ENCODE data around the gene RBM15. TPM values are rescaled to one million over a fixed set of nuclear protein-coding genes. Genes with fewer than 3 reads are reported as not detected.

RBM15 gene
- total RNA-seq, 2 donors from 2014 or later: 60.2 to 97.9 TPM

DNA sequence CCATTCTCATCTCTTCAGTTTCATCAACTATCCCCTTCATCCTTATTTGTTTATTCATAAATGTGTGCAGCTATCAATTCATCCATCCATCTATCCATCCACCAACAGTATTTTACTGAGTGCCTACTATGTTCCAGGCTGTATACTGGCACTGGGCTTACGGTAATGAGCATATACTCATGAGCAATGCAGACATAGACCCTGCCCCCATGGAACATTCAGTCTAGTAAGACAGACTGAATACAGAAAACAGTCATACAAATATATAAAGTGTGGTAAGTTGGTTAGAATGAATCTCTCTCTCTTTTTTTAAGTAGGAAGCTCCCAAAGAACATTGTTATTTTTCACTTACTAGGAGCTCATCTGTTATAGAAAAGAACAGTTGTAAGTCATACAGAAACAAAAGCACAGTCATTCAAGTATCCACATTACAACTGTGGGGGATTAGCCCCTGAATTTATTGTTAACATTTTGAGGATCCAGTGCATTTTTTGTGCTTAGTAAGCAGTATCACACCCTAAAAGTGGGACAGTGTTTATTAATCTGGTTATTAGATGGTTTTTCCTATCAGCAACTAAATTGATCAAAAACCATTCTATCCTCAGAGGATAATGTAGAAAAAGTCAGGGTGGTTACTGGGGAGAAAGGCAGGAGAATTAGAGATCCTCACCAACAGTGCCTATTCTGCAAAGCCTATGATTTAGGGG, 48.0 kb downstream of the RBM15 start:
- no peak for DNase-seq (ENCODE audit: low spot score)
- Mint-ChIP-seq H3K27ac (peak overlapping the region in 1 of 2 donors; percentile 3), H3K9me3 (no peaks in the 10 kb centered on the region), H3K4me1 (ENCODE audit: low read depth in 2 of 2) (peaks cover 14 to 19% of the 10 kb centered on the region in 2 donors), H3K36me3 (peaks cover 7% of the 10 kb centered on the region), H3K4me3 (peak overlapping the region; percentile 4), H3K27me3 (no peaks in the 10 kb centered on the region)
- peak in 1 of 2 donors; percentile 78 for ATAC-seq

DNA sequence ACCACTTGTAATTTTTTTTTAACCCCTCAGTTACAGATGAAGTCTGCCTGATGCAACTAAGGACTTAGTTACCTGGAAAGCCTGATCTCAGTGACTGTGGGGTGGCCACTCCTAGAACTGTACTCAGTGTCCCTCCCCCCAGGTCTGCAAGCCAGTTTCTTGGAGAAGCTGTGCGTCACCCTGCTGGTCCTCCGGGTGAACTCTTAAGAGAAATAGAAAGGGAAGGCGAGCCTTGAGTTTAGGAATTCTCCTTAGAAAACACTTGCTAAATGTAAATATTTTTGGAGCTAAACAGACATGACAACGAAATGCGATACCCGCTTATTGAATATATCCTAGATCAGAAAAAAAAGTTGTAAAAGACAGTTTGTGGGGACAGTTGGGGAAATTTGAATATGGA, 50.9 kb downstream of the RBM15 start:
- no peak for ATAC-seq
- Mint-ChIP-seq H3K9me3 (no peaks in the 10 kb centered on the region), H3K36me3 (peaks cover 7% of the 10 kb centered on the region), H3K27ac (no peak overlapping the region), H3K4me3 (no peak overlapping the region), H3K27me3 (no peaks in the 10 kb centered on the region), H3K4me1 (ENCODE audit: low read depth in 2 of 2) (peaks cover 0 to 6% of the 10 kb centered on the region in 2 donors)
- DNase-seq (ENCODE audit: low spot score): no peak

DNA sequence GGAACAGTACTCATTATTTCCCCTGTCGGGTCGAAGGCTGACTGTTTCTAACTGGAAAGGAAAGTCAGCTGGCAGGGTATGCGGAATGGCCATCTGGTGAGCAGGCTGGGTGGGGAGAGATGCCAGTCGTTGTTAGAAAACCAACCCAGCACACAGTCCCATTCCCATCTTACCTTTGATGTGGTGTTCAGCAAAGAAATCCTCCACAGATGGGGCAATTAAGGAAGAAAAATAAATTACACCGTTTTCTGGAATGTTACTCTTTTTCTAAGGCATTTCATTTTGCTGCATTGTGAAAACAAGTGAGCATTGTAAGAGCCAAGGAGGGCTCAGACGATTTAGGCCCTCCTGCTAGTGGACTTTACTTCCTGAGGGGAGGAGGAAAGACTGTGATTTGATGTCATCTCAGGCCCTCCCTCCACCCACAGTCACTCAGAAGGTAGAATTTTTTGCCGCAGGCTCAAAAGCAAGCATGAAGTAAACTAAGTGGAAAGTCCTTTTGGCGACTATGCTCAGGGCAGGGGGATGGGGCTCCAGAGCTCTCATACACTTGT, 51.6 kb downstream of the RBM15 start, which contains the start of gene SLC16A4:
SLC16A4 (minus strand) TSS at position 335 of the 554 bp plus-strand sequence. CDS start 1,703 bp downstream, outside the sequence.
- Mint-ChIP-seq H3K27ac (no peak within 1 kb of the TSS), H3K36me3 (peaks cover 7% of the 10 kb centered on the region), H3K9me3 (no peaks in the 10 kb centered on the region), H3K27me3 (no peaks in the 10 kb centered on the region), H3K4me1 (ENCODE audit: low read depth in 2 of 2) (peaks cover 0 to 6% of the 10 kb centered on the region in 2 donors), H3K4me3 (no peak within 1 kb of the TSS)
- ATAC-seq (no peak), DNase-seq (ENCODE audit: low spot score) (no peak)

DNA sequence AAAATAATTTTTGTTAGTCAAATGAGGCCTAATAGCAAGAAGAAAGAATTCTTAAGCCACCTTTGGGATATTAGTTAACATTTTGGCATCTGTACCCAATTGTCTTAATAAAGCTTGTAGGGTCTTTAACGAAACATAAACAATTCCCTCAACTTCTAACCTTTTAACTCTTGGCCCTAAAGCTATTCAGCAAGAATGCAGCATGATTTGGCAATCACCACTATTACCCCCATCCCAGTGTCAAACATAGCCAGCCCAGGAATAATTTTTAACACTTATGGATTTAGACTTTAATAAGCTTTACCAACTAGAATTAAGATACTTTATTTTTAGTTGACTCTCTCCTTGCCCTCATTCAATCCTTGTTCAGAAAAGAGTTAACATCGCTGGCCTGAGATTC, 54.1 kb downstream of the RBM15 start:
- no peaks in the 10 kb centered on the region for H3K9me3 Mint-ChIP-seq
- H3K4me1 Mint-ChIP-seq (ENCODE audit: low read depth in 2 of 2): no peaks in the 10 kb centered on the region
- H3K27me3 Mint-ChIP-seq: no peaks in the 10 kb centered on the region
- ATAC-seq (no peak), DNase-seq (ENCODE audit: low spot score) (no peak)
- no peak overlapping the region for H3K4me3 Mint-ChIP-seq
- no peak overlapping the region for H3K27ac Mint-ChIP-seq
- no peaks in the 10 kb centered on the region for H3K36me3 Mint-ChIP-seq

DNA sequence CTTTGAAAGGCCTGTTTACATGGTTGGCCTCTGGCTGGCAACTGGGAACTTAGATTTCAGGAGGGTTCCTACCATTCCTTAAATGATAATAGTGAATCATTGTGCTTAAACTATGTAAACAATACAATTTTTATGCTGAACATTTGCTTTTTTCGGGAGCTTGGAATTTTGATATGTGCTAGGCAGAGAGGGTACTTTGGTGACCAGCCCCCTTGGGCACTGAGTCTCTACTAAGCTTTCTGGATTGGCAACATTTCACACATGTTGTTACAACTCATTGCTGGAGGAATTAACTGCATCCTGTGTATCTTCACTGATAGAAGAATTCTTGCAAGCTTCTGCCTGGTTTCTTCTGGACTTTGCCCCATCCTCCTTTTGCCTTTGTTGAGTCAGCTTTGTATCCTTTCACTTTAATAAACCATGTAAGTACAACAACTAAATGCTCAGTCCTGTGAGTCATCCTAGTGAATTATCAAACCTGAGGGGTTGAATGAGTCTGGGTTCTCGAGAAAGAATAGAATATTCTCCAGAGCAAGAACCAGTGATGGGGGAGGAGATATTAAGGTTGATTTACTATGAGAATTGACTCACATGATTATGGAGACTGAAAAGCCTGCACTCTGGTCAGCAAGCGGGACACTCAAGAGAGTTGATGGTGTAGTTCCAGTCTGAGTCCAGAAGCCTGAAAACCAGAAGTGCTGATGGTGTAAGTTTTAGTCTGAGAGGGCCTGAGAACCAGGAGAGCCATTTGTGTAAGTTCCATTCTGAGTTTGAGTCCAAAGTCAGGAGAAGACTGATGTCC, 54.7 kb downstream of the RBM15 start:
- no peak overlapping the region for H3K4me3 Mint-ChIP-seq
- DNase-seq (ENCODE audit: low spot score): no peak
- no peak for ATAC-seq
- H3K27me3 Mint-ChIP-seq: no peaks in the 10 kb centered on the region
- no peaks in the 10 kb centered on the region for H3K9me3 Mint-ChIP-seq
- H3K4me1 Mint-ChIP-seq (ENCODE audit: low read depth in 2 of 2): no peaks in the 10 kb centered on the region
- no peak overlapping the region for H3K27ac Mint-ChIP-seq
- no peaks in the 10 kb centered on the region for H3K36me3 Mint-ChIP-seq

DNA sequence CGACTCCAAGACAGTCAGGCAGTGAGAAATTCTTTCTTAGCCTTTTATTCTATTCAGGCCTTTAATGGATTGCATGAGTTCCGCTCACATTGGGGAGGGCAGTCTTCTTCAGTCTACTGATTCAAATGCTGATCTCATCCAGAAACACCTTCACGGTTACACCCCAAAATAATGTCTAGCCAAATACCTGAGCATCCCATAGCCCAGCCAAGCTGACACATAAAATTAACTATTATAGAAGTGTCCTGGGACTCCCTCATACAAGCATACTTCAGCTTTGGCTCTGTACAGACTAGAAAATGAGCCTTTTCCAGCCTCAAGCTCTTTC, 55.3 kb downstream of the RBM15 start:
- no peak overlapping the region for H3K27ac Mint-ChIP-seq
- no peaks in the 10 kb centered on the region for H3K27me3 Mint-ChIP-seq
- H3K4me3 Mint-ChIP-seq: no peak overlapping the region
- no peaks in the 10 kb centered on the region for H3K36me3 Mint-ChIP-seq
- DNase-seq (ENCODE audit: low spot score) (no peak), ATAC-seq (no peak)
- H3K4me1 Mint-ChIP-seq (ENCODE audit: low read depth in 2 of 2): no peaks in the 10 kb centered on the region
- no peaks in the 10 kb centered on the region for H3K9me3 Mint-ChIP-seq

Other genes with a start within 250 kb of the RBM15 start
- not detected for gene UBL4B, start 226.9 kb upstream of the RBM15 start, total RNA-seq
- not detected for gene SLC6A17, start 188.9 kb upstream of the RBM15 start, total RNA-seq
- 1 to 10 TPM in 1 of 2 donors, under 1 TPM in 1; 0.88 to 2.1 TPM for gene KCNC4, start 129.1 kb upstream of the RBM15 start, total RNA-seq
- under 1 TPM in 1 of 2 donors, not detected in 1; 0.48 TPM for gene SLC16A4, start 51.6 kb downstream of the RBM15 start, total RNA-seq
- gene LAMTOR5, start 68.3 kb downstream of the RBM15 start, total RNA-seq: 100 to 1,000 TPM in 1 of 2 donors, 10 to 100 TPM in 1; 86.1 to 150 TPM
- under 1 TPM in 1 of 2 donors, not detected in 1; 0.21 TPM for gene PROK1, start 111.8 kb downstream of the RBM15 start, total RNA-seq
- not detected for gene KCNA10, start 179.8 kb downstream of the RBM15 start, total RNA-seq